Measurements from ENCODE around the gene FBRSL1. TPM values are rescaled to one million over a fixed set of nuclear protein-coding genes. Genes with fewer than 3 reads are reported as not detected.

Gene FBRSL1
- total and polyA plus RNA-seq, 2 of the 8 experiments (the other 6 are each of a cell fraction or from before 2014, with no cell fraction given), result 18.4 to 109 TPM

DNA sequence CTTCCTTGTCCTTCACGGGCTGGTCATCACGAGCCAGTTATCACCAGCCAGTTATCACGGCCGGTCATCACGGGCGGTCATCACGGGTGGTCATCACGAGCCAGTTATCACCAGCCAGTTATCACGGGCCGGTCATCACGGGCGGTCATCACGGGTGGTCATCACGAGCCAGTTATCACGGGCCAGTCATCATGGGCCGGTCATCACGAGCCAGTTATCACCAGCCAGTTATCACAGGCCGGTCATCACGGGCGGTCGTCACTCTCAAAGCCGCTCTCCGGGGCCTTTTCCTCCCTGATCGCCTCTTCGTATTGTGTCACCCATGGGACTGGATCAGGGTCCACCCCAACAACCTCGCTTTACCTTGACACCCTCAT, 13.9 kb upstream of the FBRSL1 start:
- no peak overlapping the region for H3K56ac ChIP-seq (replicated peaks; ENCODE audit: insufficient read length, low read depth, low read length)
- H3K79me1 ChIP-seq (ENCODE audit: low read depth, low read length), result no peaks in the 10 kb centered on the region
- no peak overlapping the region for H3K14ac ChIP-seq (ENCODE audit: insufficient read length)
- no peaks in the 10 kb centered on the region for H3K79me2 ChIP-seq (ENCODE audit: control insufficient read depth in 1 of 2, insufficient read depth in 2 of 2, low read length in 2 of 2)
- ChIA-PET POLR2A (ENCODE audit: partially characterized antibody) (no interaction called here), CTCF (ENCODE audit: partially characterized antibody) (interaction anchor here (2.4 kb wide), 1 partner anchor 47 kb away, joined by 10 read pairs; no protein-coding TSS in a partner anchor)
- no peak overlapping the region for H3K9ac ChIP-seq (replicated peaks in 1 of 4; ENCODE audit: extremely low read depth in 1 of 4, low read depth in 3 of 4, low read length in 3 of 4)
- no peak overlapping the region for H3K4me3 ChIP-seq (ENCODE audit: extremely low read depth in 1 of 4, insufficient read depth in 2 of 4, low read depth in 3 of 4, low read length in 4 of 4)
- H3K18ac ChIP-seq (ENCODE audit: extremely low read depth, low read length), result no peak overlapping the region
- no peak for DNase-seq (ENCODE audit: low read depth in 1 of 2, low spot score in 2 of 2)
- no peaks in the 10 kb centered on the region for H4K20me1 ChIP-seq (replicated peaks in 1 of 2; ENCODE audit: control insufficient read depth in 1 of 2, insufficient read depth in 2 of 2, low read length in 2 of 2)
- 89% methylated on average over 22 of the region's 26 CpGs; no CpG with 5 or more reads in 1 of the 2 experiments for WGBS, 2 experiments (ENCODE audit: extremely low coverage in 1 of 2, insufficient coverage in 1 of 2, insufficient read length in 1 of 2, insufficient replicate concordance in 2 of 2, low coverage in 1 of 2, low lambda C conversion rate in 2 of 2, missing lambda C conversion rate in 1 of 2)
- TF ChIP-seq, protein P1, sequence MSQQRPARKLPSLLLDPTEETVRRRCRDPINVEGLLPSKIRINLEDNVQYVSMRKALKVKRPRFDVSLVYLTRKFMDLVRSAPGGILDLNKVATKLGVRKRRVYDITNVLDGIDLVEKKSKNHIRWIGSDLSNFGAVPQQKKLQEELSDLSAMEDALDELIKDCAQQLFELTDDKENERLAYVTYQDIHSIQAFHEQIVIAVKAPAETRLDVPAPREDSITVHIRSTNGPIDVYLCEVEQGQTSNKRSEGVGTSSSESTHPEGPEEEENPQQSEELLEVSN (IDR thresholded peaks at IDR 0.05), result no peak
- no peak for TF ChIP-seq CBX8 (IDR thresholded peaks at IDR 0.05; ENCODE audit: borderline replicate concordance, low read depth, low read length)
- TF ChIP-seq SRF (IDR thresholded peaks at IDR 0.05; ENCODE audit: low read depth, low read length), result no peak
- TF ChIP-seq GABPA (IDR thresholded peaks at IDR 0.05; ENCODE audit: borderline replicate concordance, insufficient read depth, low read length), result no peak
- H2BK12ac ChIP-seq (ENCODE audit: low read depth, low read length), result no peak overlapping the region
- H4K8ac ChIP-seq (ENCODE audit: extremely low read depth, insufficient read depth, low read length), result no peak overlapping the region
- no peak overlapping the region for H2BK120ac ChIP-seq (replicated peaks; ENCODE audit: low read depth, low read length)
- H2AK5ac ChIP-seq (ENCODE audit: low read depth, low read length), result no peak overlapping the region
- no peak overlapping the region for H3K23ac ChIP-seq (ENCODE audit: insufficient read length)
- no peak overlapping the region for H3K4ac ChIP-seq (replicated peaks; ENCODE audit: insufficient read length, low read depth, low read length)
- no peak overlapping the region for H2BK15ac ChIP-seq (ENCODE audit: low read length)
- no peaks in the 10 kb centered on the region for H3K4me1 ChIP-seq (replicated peaks in 1 of 4; ENCODE audit: control insufficient read depth in 3 of 4, insufficient read depth in 4 of 4, low read length in 3 of 4)
- H3K27ac ChIP-seq (ENCODE audit: low read depth, low read length), result no peak overlapping the region
- no peak overlapping the region for H3K4me2 ChIP-seq (ENCODE audit: insufficient read depth in 1 of 2, low read depth in 2 of 2, low read length in 2 of 2)
- no peak overlapping the region for H2BK20ac ChIP-seq (ENCODE audit: low read length)
- no peaks in the 10 kb centered on the region for H3K23me2 ChIP-seq (ENCODE audit: low read depth, low read length)
- no peak overlapping the region for H2AFZ ChIP-seq (ENCODE audit: low read length)
- no peak overlapping the region for H2BK5ac ChIP-seq (ENCODE audit: low read depth, low read length)
- H3K36me3 ChIP-seq (ENCODE audit: control insufficient read depth in 2 of 4, insufficient read depth in 4 of 4, low read length in 3 of 4), result no peaks in the 10 kb centered on the region
- FAIRE-seq, result no peak
- no peak overlapping the region for H4K5ac ChIP-seq (ENCODE audit: insufficient read length, low read depth, low read length)
- peaks cover 0 to 13% of the 10 kb centered on the region in 2 experiments; a peak in 2 of 4 replicates for H3K9me3 ChIP-seq (ENCODE audit: insufficient read depth in 2 of 2, low read depth in 1 of 2, low read length in 1 of 2)
- peaks cover 8 to 70% (median 42%) of the 10 kb centered on the region in 4 experiments for H3K27me3 ChIP-seq (replicated peaks in 1 of 4; ENCODE audit: control insufficient read depth in 3 of 4, extremely low read depth in 1 of 4, insufficient read depth in 3 of 4, low read length in 3 of 4)
- no peak overlapping the region for H4K91ac ChIP-seq (replicated peaks; ENCODE audit: insufficient read length, low read length)
